Natural killer cell (primary cell): ENCODE results near the gene LTA. TPM values are rescaled to one million over a fixed set of nuclear protein-coding genes. Genes with fewer than 3 reads are reported as not detected.
A peak's percentile ranks its signal among the peaks of the same experiment; 100 is the strongest.

Experiments
- ATAC-seq, 3 donors: fragments of 150-1000 bp in 2 of 3; fragments of 200-7000 bp in 1 of 3; cut with Tn5 transposase; 1 replicate in 1 of 3; 2 replicates in 2 of 3; pipeline ENCODE4 v1.10.0; 2021; ENCODE audit warnings: mild to moderate bottlenecking in 2 of 3, moderate library complexity in 2 of 3
- DNase-seq, 2 donors: peaks; one replicate each; pipeline versions ENCODE4 v3.0.0 to v3.0.0-alpha.2; 2013 to 2021; ENCODE audit warnings: mixed read lengths in 1 of 2
- H3K27ac ChIP-seq: one replicate; pipeline ENCODE4 v1.5.1; 2013; ENCODE audit warnings: mild to moderate bottlenecking, low read length
- H3K27me3 ChIP-seq: one replicate; pipeline ENCODE4 v1.6.1; 2013; ENCODE audit warnings: low read length; ENCODE audit not compliant: control insufficient read depth, insufficient read depth
- H3K36me3 ChIP-seq: one replicate; pipeline ENCODE4 v1.6.1; 2013; ENCODE audit warnings: low read length; ENCODE audit not compliant: control insufficient read depth, insufficient read depth
- H3K4me1 ChIP-seq: one replicate; pipeline ENCODE4 v1.6.1; 2013; ENCODE audit warnings: low read length; ENCODE audit not compliant: control insufficient read depth, insufficient read depth
- H3K4me3 ChIP-seq: one replicate; pipeline ENCODE4 v1.5.1; 2013; ENCODE audit warnings: low read length
- H3K9me3 ChIP-seq: one replicate; pipeline ENCODE4 v1.6.1; 2013; ENCODE audit warnings: low read length; ENCODE audit not compliant: control insufficient read depth, insufficient read depth
- H3K27ac Mint-ChIP-seq, 2 donors: one replicate each; pipeline ENCODE4 v1.8.0; 2022; ENCODE audit warnings: mild to moderate bottlenecking in 2 of 2, mixed read lengths in 2 of 2, moderate library complexity in 1 of 2
- H3K27me3 Mint-ChIP-seq, 2 donors: one replicate each; pipeline ENCODE4 v1.8.0; 2022; ENCODE audit warnings: low read depth in 2 of 2, mixed read lengths in 2 of 2
- H3K36me3 Mint-ChIP-seq: one replicate; pipeline ENCODE4 v1.8.0; 2022; ENCODE audit warnings: mixed read lengths
- H3K4me1 Mint-ChIP-seq, 2 donors: one replicate each; pipeline ENCODE4 v1.8.0; 2022; ENCODE audit warnings: mixed read lengths in 2 of 2
- H3K4me3 Mint-ChIP-seq: one replicate; pipeline ENCODE4 v1.8.0; 2022; ENCODE audit warnings: mild to moderate bottlenecking, moderate library complexity, mixed read lengths
- H3K9me3 Mint-ChIP-seq, 2 donors: one replicate each; pipeline ENCODE4 v1.8.0; 2022; ENCODE audit warnings: mixed read lengths in 2 of 2
- CTCF ChIP-seq: fragments of 200-600 bp; IDR thresholded peaks from one replicate; pipeline ENCODE4 v1.8.0; 2022; ENCODE audit warnings: antibody characterized with exemption
- WGBS: methylation state at CpG from one replicate; pipeline ENCODE4 v1.1.7; 2013; ENCODE audit warnings: missing lambda C conversion rate; ENCODE audit not compliant: insufficient coverage; 5-methylcytosine and 5-hydroxymethylcytosine counted together
- intact Hi-C: fragments of 100-400 bp; cut with micrococcal nuclease; formaldehyde crosslinking; loops from one replicate; pipeline ENCODE4 v1.14.2; 2022
- total RNA-seq, 4 donors: library from RNA; stranded (reverse); fragments of 120-200 nt in 1 of 4; gene quantifications; one replicate each; pipeline versions ENCODE4 v1.2.3 to v1.2.4, GENCODE V29; 2013 to 2022

Gene LTA
- total RNA-seq, 3 donors from 2014 or later (not counting 1 experiment from before 2014, with no cell fraction given), result 7.6 to 13.1 (median 8.7) TPM

- peak within 1 kb of the TSS; percentile 38 for H3K4me3 ChIP-seq
- Mint-ChIP-seq H3K27ac (peak within 1 kb of the TSS; percentile 90 to 97), H3K4me1 (peaks cover 38 to 46% of the 10 kb centered on the region in 2 donors), H3K36me3 (peaks cover 2% of the 10 kb centered on the region), H3K9me3 (no peaks in the 10 kb centered on the region), H3K27me3 (no peaks in the 10 kb centered on the region), H3K4me3 (peak within 1 kb of the TSS; percentile 95)
- intact Hi-C loops, result loop anchor here (1.0 to 10.0 kb wide), 3 partner anchors 52 to 188 kb away; partner anchors contain the start of genes BAG6 and CLIC1
- ATAC-seq (peak; percentile 50 to 67 (median 56)), DNase-seq (peak; percentile 80 to 89)
- H3K4me1 ChIP-seq, result peaks cover 36% of the 10 kb centered on the region
- H3K27me3 ChIP-seq, result no peaks in the 10 kb centered on the region
- no peaks in the 10 kb centered on the region for H3K9me3 ChIP-seq
- 16% methylated on average over 11 of the region's 11 CpGs for WGBS
- peak; percentile 95 for TF ChIP-seq CTCF
- peak within 1 kb of the TSS; percentile 87 for H3K27ac ChIP-seq
- H3K36me3 ChIP-seq, result no peaks in the 10 kb centered on the region
Measured at GRCh38 chr6:31546339-31546957, 25.6 kb upstream of the LTA start, which contains the start of gene ATP6V1G2. Gene ATP6V1G2, minus strand, starts transcription at chr6:31546608. Its CDS starts 49 bp downstream, at chr6:31546559.

GRCh38 chr6:31546958-31547726 is 24.9 kb upstream of the LTA start, which contains the start of gene NFKBIL1:
Gene NFKBIL1, plus strand, starts transcription at chr6:31547608. Its CDS starts 87 bp downstream, at chr6:31547695.
- Histone ChIP-seq H3K4me3 (peak within 1 kb of the TSS; percentile 38), H3K4me1 (peaks cover 40% of the 10 kb centered on the region), H3K27me3 (no peaks in the 10 kb centered on the region), H3K27ac (peak within 1 kb of the TSS; percentile 87), H3K9me3 (no peaks in the 10 kb centered on the region), H3K36me3 (no peaks in the 10 kb centered on the region)
- Mint-ChIP-seq H3K27me3 (no peaks in the 10 kb centered on the region), H3K9me3 (no peaks in the 10 kb centered on the region), H3K27ac (peak within 1 kb of the TSS; percentile 90 to 97), H3K4me1 (peaks cover 32 to 41% of the 10 kb centered on the region in 2 donors), H3K4me3 (peak within 1 kb of the TSS; percentile 95), H3K36me3 (no peaks in the 10 kb centered on the region)
- ATAC-seq, result peak; percentile 89 to 96 (median 91)
- intact Hi-C loops, result loop anchor here (1.0 to 10.0 kb wide), 5 partner anchors 34 to 188 kb away; partner anchors contain the start of genes BAG6 and CLIC1
- DNase-seq, result peak; percentile 76 to 96
- TF ChIP-seq CTCF, result peak; percentile 31
- under 1% methylated on average over 21 of the region's 25 CpGs for WGBS

- Mint-ChIP-seq H3K36me3 (no peaks in the 10 kb centered on the region), H3K4me3 (peak overlapping the region; percentile 95), H3K4me1 (peaks cover 30 to 37% of the 10 kb centered on the region in 2 donors), H3K27me3 (no peaks in the 10 kb centered on the region), H3K27ac (peak overlapping the region; percentile 90 to 97), H3K9me3 (no peaks in the 10 kb centered on the region)
- DNase-seq (no peak), ATAC-seq (no peak)
- intact Hi-C loops, result loop anchor here (1.0 to 10.0 kb wide), 4 partner anchors 33 to 187 kb away; partner anchors contain the start of gene CLIC1
- Histone ChIP-seq H3K4me3 (peak overlapping the region; percentile 38), H3K27me3 (no peaks in the 10 kb centered on the region), H3K36me3 (no peaks in the 10 kb centered on the region), H3K9me3 (no peaks in the 10 kb centered on the region), H3K27ac (peak overlapping the region; percentile 87), H3K4me1 (peaks cover 33% of the 10 kb centered on the region)
- TF ChIP-seq CTCF, result no peak
- WGBS, result 91% methylated on average over 22 of the region's 24 CpGs
Measured at GRCh38 chr6:31547727-31548543, 24.2 kb upstream of the LTA start.
